ENCODE data around the gene VAV1. TPM values are rescaled to one million over a fixed set of nuclear protein-coding genes. Genes with fewer than 3 reads are reported as not detected.

The VAV1 gene
- polyA plus RNA-seq, 1 donor from 2014 or later = not detected

GRCh38 chr19:6725513-6726231 is 46.8 kb upstream of the VAV1 start:
- no peak overlapping the region for H2AFZ ChIP-seq (ENCODE audit: low read depth, low read length)
- no peak overlapping the region for H3K4me2 ChIP-seq (ENCODE audit: low read length)
- no peak overlapping the region for H3K9ac ChIP-seq (ENCODE audit: low read length)
- H3K9me2 ChIP-seq (ENCODE audit: insufficient read depth, low read length) = no peaks in the 10 kb centered on the region
- H3F3A ChIP-seq (ENCODE audit: insufficient read depth, low read length, poor library complexity, severe bottlenecking) = no peaks in the 10 kb centered on the region
- TF ChIP-seq MXI1 (conservative IDR thresholded peaks at IDR 0.05; ENCODE audit: poor library complexity, severe bottlenecking) (no peak), RAD21 (conservative IDR thresholded peaks at IDR 0.05) (no peak), EP300 (conservative IDR thresholded peaks at IDR 0.05; ENCODE audit: poor library complexity, severe bottlenecking) (no peak), SMC3 (conservative IDR thresholded peaks at IDR 0.05; ENCODE audit: poor library complexity) (no peak), CTCF (IDR thresholded peaks at IDR 0.05; ENCODE audit: poor library complexity, severe bottlenecking) (no peak), REST (IDR thresholded peaks at IDR 0.05; ENCODE audit: borderline replicate concordance) (no peak), TAF1 (IDR thresholded peaks at IDR 0.05; ENCODE audit: low read depth) (no peak), EZH2 (IDR thresholded peaks at IDR 0.05; ENCODE audit: borderline replicate concordance, insufficient read depth, low read length, poor library complexity, severe bottlenecking) (no peak), POLR2AphosphoS5 (IDR thresholded peaks at IDR 0.05) (no peak)
- H3K4me3 ChIP-seq (ENCODE audit: low read length) = no peak overlapping the region
- no peaks in the 10 kb centered on the region for H3K27me3 ChIP-seq (ENCODE audit: insufficient read depth, low read depth, low read length)
- H3K9me3 ChIP-seq (ENCODE audit: low read length) = no peaks in the 10 kb centered on the region
- no peak overlapping the region for H3K27ac ChIP-seq (ENCODE audit: low read length)
- no peaks in the 10 kb centered on the region for H3K79me2 ChIP-seq (replicated peaks; ENCODE audit: insufficient read depth, low read length)
- H3K36me3 ChIP-seq (ENCODE audit: insufficient read depth, low read length) = no peaks in the 10 kb centered on the region
- H4K20me1 ChIP-seq (ENCODE audit: insufficient read depth) = no peaks in the 10 kb centered on the region

- H2AFZ ChIP-seq (ENCODE audit: low read depth, low read length) = no peak overlapping the region
- TF ChIP-seq CTCF (IDR thresholded peaks at IDR 0.05; ENCODE audit: poor library complexity, severe bottlenecking) (no peak), MXI1 (conservative IDR thresholded peaks at IDR 0.05; ENCODE audit: poor library complexity, severe bottlenecking) (no peak), EZH2 (IDR thresholded peaks at IDR 0.05; ENCODE audit: borderline replicate concordance, insufficient read depth, low read length, poor library complexity, severe bottlenecking) (no peak), POLR2AphosphoS5 (IDR thresholded peaks at IDR 0.05) (no peak), TAF1 (IDR thresholded peaks at IDR 0.05; ENCODE audit: low read depth) (no peak), EP300 (conservative IDR thresholded peaks at IDR 0.05; ENCODE audit: poor library complexity, severe bottlenecking) (no peak), SMC3 (conservative IDR thresholded peaks at IDR 0.05; ENCODE audit: poor library complexity) (no peak), REST (IDR thresholded peaks at IDR 0.05; ENCODE audit: borderline replicate concordance) (no peak), RAD21 (conservative IDR thresholded peaks at IDR 0.05) (no peak)
- no peak overlapping the region for H3K4me2 ChIP-seq (ENCODE audit: low read length)
- no peaks in the 10 kb centered on the region for H3K9me2 ChIP-seq (ENCODE audit: insufficient read depth, low read length)
- no peaks in the 10 kb centered on the region for H3K27me3 ChIP-seq (ENCODE audit: insufficient read depth, low read depth, low read length)
- H3K79me2 ChIP-seq (replicated peaks; ENCODE audit: insufficient read depth, low read length) = no peaks in the 10 kb centered on the region
- no peak overlapping the region for H3K4me3 ChIP-seq (ENCODE audit: low read length)
- H4K20me1 ChIP-seq (ENCODE audit: insufficient read depth) = no peaks in the 10 kb centered on the region
- no peaks in the 10 kb centered on the region for H3K36me3 ChIP-seq (ENCODE audit: insufficient read depth, low read length)
- H3K9me3 ChIP-seq (ENCODE audit: low read length) = no peaks in the 10 kb centered on the region
- H3K27ac ChIP-seq (ENCODE audit: low read length) = no peak overlapping the region
- H3F3A ChIP-seq (ENCODE audit: insufficient read depth, low read length, poor library complexity, severe bottlenecking) = no peaks in the 10 kb centered on the region
- H3K9ac ChIP-seq (ENCODE audit: low read length) = no peak overlapping the region
Observed at GRCh38 chr19:6728346-6728745, 44.2 kb upstream of the VAV1 start.
